Stimulated activated naive CD4-positive, alpha-beta T cell (primary cell): ENCODE measurements around the gene APPL2.

ENCODE experiments used
- DNase-seq, 6 experiments: peaks; one replicate each; lab custom pipeline; 2025; lab: John Stamatoyannopoulos, UW

Gene APPL2

GRCh38 chr12:105223352-105223845 is 12.6 kb downstream of the APPL2 start:
- DNase-seq: no peak

- no peak for DNase-seq
Observed at GRCh38 chr12:105222726-105223351, 13.1 kb downstream of the APPL2 start.

GRCh38 chr12:105222284-105222655 is 13.7 kb downstream of the APPL2 start:
- DNase-seq: no peak

- DNase-seq: no peak
Observed at GRCh38 chr12:105221583-105222283, 14.2 kb downstream of the APPL2 start.

- DNase-seq: no peak
Observed at GRCh38 chr12:105220929-105221290, 15.1 kb downstream of the APPL2 start.

- no peak for DNase-seq
Observed at GRCh38 chr12:105220150-105220928, 15.6 kb downstream of the APPL2 start.

GRCh38 chr12:105219261-105220028 is 16.5 kb downstream of the APPL2 start:
- DNase-seq: no peak

GRCh38 chr12:105218434-105218833 is 17.5 kb downstream of the APPL2 start:
- DNase-seq: no peak

GRCh38 chr12:105214670-105215375 is 21.2 kb downstream of the APPL2 start:
- DNase-seq: no peak

GRCh38 chr12:105214148-105214547 is 21.8 kb downstream of the APPL2 start:
- DNase-seq: no peak

GRCh38 chr12:105212438-105212837 is 23.5 kb downstream of the APPL2 start:
- DNase-seq: no peak

- no peak for DNase-seq
Observed at GRCh38 chr12:105209091-105209490, 26.9 kb downstream of the APPL2 start.

- no peak for DNase-seq
Observed at GRCh38 chr12:105206686-105207374, 29.1 kb downstream of the APPL2 start.

- no peak for DNase-seq
Observed at GRCh38 chr12:105205322-105206048, 30.5 kb downstream of the APPL2 start.

GRCh38 chr12:105204916-105205315 is 31.1 kb downstream of the APPL2 start:
- DNase-seq: no peak

GRCh38 chr12:105204127-105204526 is 31.8 kb downstream of the APPL2 start:
- no peak for DNase-seq

GRCh38 chr12:105202202-105202601 is 33.8 kb downstream of the APPL2 start:
- no peak for DNase-seq

GRCh38 chr12:105201299-105201698 is 34.7 kb downstream of the APPL2 start:
- no peak for DNase-seq

- DNase-seq: no peak
Observed at GRCh38 chr12:105200385-105200784, 35.6 kb downstream of the APPL2 start.

GRCh38 chr12:105198961-105199360 is 37.0 kb downstream of the APPL2 start:
- no peak for DNase-seq
